Activated CD4-positive, alpha-beta T cell treated with anti-CD3 and anti-CD28 coated beads, Interleukin-2, amount 50 U/mL, for 48 hours (primary cell): ENCODE results near the gene HHAT.
"Not testable (repeated sequence)": the region's sequence is repeated elsewhere in the genome, so short reads cannot be mapped to it uniquely, and the experiment has no call there.

Experiments
- DNase-seq, 2 experiments: peaks; one replicate each; pipeline ENCODE4 v3.0.0-alpha.2; 2020

Gene HHAT

GRCh38 chr1:210400043-210400840, 71.5 kb downstream of the HHAT start:
- DNase-seq = peak; percentile 55 to 68

- DNase-seq = no peak
These were observed 73.9 kb downstream of the HHAT start for GRCh38 chr1:210402560-210402959.

GRCh38 chr1:210405316-210405715, 76.6 kb downstream of the HHAT start:
- DNase-seq = no peak

GRCh38 chr1:210406341-210406740, 77.6 kb downstream of the HHAT start:
- DNase-seq = not testable (repeated sequence)

- DNase-seq = peak; percentile 82 to 86
These were observed 78.6 kb downstream of the HHAT start for GRCh38 chr1:210407207-210407886.

GRCh38 chr1:210407887-210408252, 79.2 kb downstream of the HHAT start:
- no peak for DNase-seq

- DNase-seq = no peak
These were observed 83.5 kb downstream of the HHAT start for GRCh38 chr1:210412240-210412639.

- no peak for DNase-seq
These were observed 85.2 kb downstream of the HHAT start for GRCh38 chr1:210413951-210414350.

GRCh38 chr1:210415846-210416448, 87.2 kb downstream of the HHAT start:
- DNase-seq = no peak

- DNase-seq = no peak
These were observed 88.0 kb downstream of the HHAT start for GRCh38 chr1:210416681-210417080.

GRCh38 chr1:210417881-210418280, 89.2 kb downstream of the HHAT start:
- no peak for DNase-seq

GRCh38 chr1:210418863-210419650, 90.4 kb downstream of the HHAT start:
- DNase-seq = no peak

- DNase-seq = not testable (repeated sequence)
These were observed 98.0 kb downstream of the HHAT start for GRCh38 chr1:210426696-210427095.

GRCh38 chr1:210428696-210429095, 100.0 kb downstream of the HHAT start:
- no peak for DNase-seq

- DNase-seq = no peak
These were observed 105.5 kb downstream of the HHAT start for GRCh38 chr1:210434223-210434622.

GRCh38 chr1:210437111-210437510, 108.4 kb downstream of the HHAT start:
- no peak for DNase-seq

- no peak for DNase-seq
These were observed 109.1 kb downstream of the HHAT start for GRCh38 chr1:210437781-210438180.

- no peak for DNase-seq
These were observed 110.5 kb downstream of the HHAT start for GRCh38 chr1:210438928-210439841.

- DNase-seq = no peak
These were observed 111.4 kb downstream of the HHAT start for GRCh38 chr1:210440081-210440480.

GRCh38 chr1:210441028-210441427, 112.3 kb downstream of the HHAT start:
- DNase-seq = no peak

GRCh38 chr1:210445485-210445884, 116.8 kb downstream of the HHAT start:
- no peak for DNase-seq

GRCh38 chr1:210445931-210446330, 117.2 kb downstream of the HHAT start:
- no peak for DNase-seq
